ENCODE measurements around the gene CAPN12. TPM values are rescaled to one million over a fixed set of nuclear protein-coding genes. Genes with fewer than 3 reads are reported as not detected.

Gene CAPN12
- total RNA-seq, 1 experiment from 2014 or later: 8.8 TPM

GRCh38 chr19:38744874-38745273, 600 bp upstream of the CAPN12 start:
- no peaks in the 10 kb centered on the region for H3K4me1 ChIP-seq (ENCODE audit: control insufficient read depth in 1 of 2, insufficient read depth in 2 of 2, low read length in 2 of 2)
- DNase-seq (ENCODE audit: low read depth, low spot score) (no peak), ATAC-seq (no peak)
- no peak overlapping the region for H2AFZ ChIP-seq (ENCODE audit: low read depth, low read length, poor library complexity, severe bottlenecking)
- H4K20me1 ChIP-seq (ENCODE audit: insufficient read depth): no peaks in the 10 kb centered on the region
- no peak for TF ChIP-seq RAD21 (IDR thresholded peaks at IDR 0.05; ENCODE audit: low read depth)
- TF ChIP-seq POLR2A (IDR thresholded peaks at IDR 0.05; ENCODE audit: borderline replicate concordance, extremely low read depth, insufficient read depth, insufficient read length): no peak
- TF ChIP-seq, protein P1, sequence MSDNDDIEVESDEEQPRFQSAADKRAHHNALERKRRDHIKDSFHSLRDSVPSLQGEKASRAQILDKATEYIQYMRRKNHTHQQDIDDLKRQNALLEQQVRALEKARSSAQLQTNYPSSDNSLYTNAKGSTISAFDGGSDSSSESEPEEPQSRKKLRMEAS (IDR thresholded peaks at IDR 0.05): no peak
- no peak for TF ChIP-seq TCF7L2 (IDR thresholded peaks at IDR 0.05; ENCODE audit: borderline replicate concordance, extremely low read depth, insufficient read depth, insufficient read length)
- TF ChIP-seq CBX3 (IDR thresholded peaks at IDR 0.05; ENCODE audit: low read depth): no peak
- no peak for TF ChIP-seq CTCF (IDR thresholded peaks at IDR 0.05 in 2 of 3, conservative IDR thresholded peaks at IDR 0.05 in 1 of 3; ENCODE audit: borderline replicate concordance in 1 of 3, insufficient read depth in 1 of 3, low read depth in 2 of 3, low read length in 2 of 3)
- no peak for TF ChIP-seq EZH2phosphoT487 (IDR thresholded peaks at IDR 0.05; ENCODE audit: borderline replicate concordance)
- TF ChIP-seq SIN3A (IDR thresholded peaks at IDR 0.05; ENCODE audit: low read depth): no peak
- TF ChIP-seq EGR1 (IDR thresholded peaks at IDR 0.05; ENCODE audit: low read depth): no peak
- no peak for TF ChIP-seq ZBTB33 (IDR thresholded peaks at IDR 0.05; ENCODE audit: extremely low read depth, insufficient replicate concordance, low read length)
- TF ChIP-seq CEBPB (IDR thresholded peaks at IDR 0.05; ENCODE audit: low read depth): no peak
- TF ChIP-seq SP1 (IDR thresholded peaks at IDR 0.05; ENCODE audit: low read depth): no peak
- TF ChIP-seq FOSL1 (IDR thresholded peaks at IDR 0.05; ENCODE audit: low read depth): no peak
- TF ChIP-seq JUND (IDR thresholded peaks at IDR 0.05): no peak
- no peak for TF ChIP-seq ZNF274 (IDR thresholded peaks at IDR 0.05; ENCODE audit: low read depth, low read length)
- ChIA-PET POLR2A (no interaction called here), CTCF (no interaction called here), RAD21 (ENCODE audit: low non-redundant PET in 1 of 2, low total read pairs in 2 of 2, uncharacterized antibody in 2 of 2, unreplicated experiment in 2 of 2) (interaction anchor here in 1 of 2 experiments (0.6 kb wide), 1 partner anchor 8 kb away, joined by 3 read pairs; no protein-coding TSS in a partner anchor)
- no peaks in the 10 kb centered on the region for H3K36me3 ChIP-seq (ENCODE audit: control insufficient read depth in 1 of 2, insufficient read depth in 2 of 2, low read length in 2 of 2)
- H3K4me3 ChIP-seq (replicated peaks in 1 of 2; ENCODE audit: low read depth in 1 of 2, low read length in 2 of 2): no peak overlapping the region
- no peak overlapping the region for H3K9ac ChIP-seq (ENCODE audit: low read length)
- no peak overlapping the region for H3K4me2 ChIP-seq (ENCODE audit: low read length)
- H3K27me3 ChIP-seq (ENCODE audit: insufficient read depth, low read length): no peaks in the 10 kb centered on the region
- H3K79me2 ChIP-seq (ENCODE audit: insufficient read depth, low read length): no peaks in the 10 kb centered on the region
- intact Hi-C loops (cut with micrococcal nuclease): no loop called here
- BruUV-seq (replicated peaks): no TSS peak
- no peak overlapping the region for H3K27ac ChIP-seq (ENCODE audit: low read depth, low read length)
- H3K9me2 ChIP-seq (ENCODE audit: insufficient read depth): no peaks in the 10 kb centered on the region
- H3K9me3 ChIP-seq (ENCODE audit: control insufficient read depth in 1 of 2, insufficient read depth in 1 of 2, low read depth in 1 of 2, low read length in 2 of 2): no peaks in the 10 kb centered on the region
